HG02885 (cell line): Measurements from ENCODE around the gene TP73.

ENCODE experiments used
- ATAC-seq: cut with Tn5 transposase; IDR thresholded peaks from one replicate; pipeline ENCODE4 v1.9.1; 2021; ENCODE audit warnings: mild to moderate bottlenecking; ENCODE audit not compliant: unreplicated experiment, poor library complexity

TP73 gene

GRCh38 chr1:3669421-3669821 lies 17.1 kb downstream of the TP73 start:
- no peak for ATAC-seq

- no peak for ATAC-seq
Measured at GRCh38 chr1:3669971-3670431, 17.7 kb downstream of the TP73 start.

- no peak for ATAC-seq
Measured at GRCh38 chr1:3670823-3671265, 18.5 kb downstream of the TP73 start.

GRCh38 chr1:3671371-3672180 lies 19.3 kb downstream of the TP73 start:
- no peak for ATAC-seq

GRCh38 chr1:3672231-3672970 lies 20.1 kb downstream of the TP73 start:
- ATAC-seq: no peak

- no peak for ATAC-seq
Measured at GRCh38 chr1:3672971-3673361, 20.6 kb downstream of the TP73 start.

GRCh38 chr1:3673381-3674099 lies 21.2 kb downstream of the TP73 start:
- ATAC-seq: no peak

- no peak for ATAC-seq
Measured at GRCh38 chr1:3674100-3675094, 22.1 kb downstream of the TP73 start.

- no peak for ATAC-seq
Measured at GRCh38 chr1:3675436-3675835, 23.1 kb downstream of the TP73 start.

- ATAC-seq: peak; percentile 67
Measured at GRCh38 chr1:3676581-3677470, 24.5 kb downstream of the TP73 start.

- peak; percentile 4 for ATAC-seq
Measured at GRCh38 chr1:3677484-3677883, 25.2 kb downstream of the TP73 start.

GRCh38 chr1:3678361-3679097 lies 26.2 kb downstream of the TP73 start:
- no peak for ATAC-seq

- ATAC-seq: no peak
Measured at GRCh38 chr1:3679098-3679555, 26.8 kb downstream of the TP73 start.

- no peak for ATAC-seq
Measured at GRCh38 chr1:3679799-3680453, 27.6 kb downstream of the TP73 start.

- no peak for ATAC-seq
Measured at GRCh38 chr1:3680488-3681230, 28.3 kb downstream of the TP73 start.

- ATAC-seq: no peak
Measured at GRCh38 chr1:3681231-3681897, 29.0 kb downstream of the TP73 start.
